ENCODE data around the gene RFC4.

RFC4 gene

GRCh38 chr3:186743666-186744065 is 62.6 kb downstream of the RFC4 start:
- DNase-seq, result no peak

- DNase-seq, result no peak
These were observed 63.5 kb downstream of the RFC4 start for GRCh38 chr3:186742618-186743380.
